GM19099 (cell line): Measurements from ENCODE around the gene PLAU.

Experiments used
- POLR2A ChIP-seq: IDR thresholded peaks from 3 replicates; pipeline ENCODE4 v1.6.1; 2011; ENCODE audit warnings: low read depth; ENCODE audit not compliant: insufficient read length; ENCODE audit errors: extremely low read depth

PLAU gene

DNA sequence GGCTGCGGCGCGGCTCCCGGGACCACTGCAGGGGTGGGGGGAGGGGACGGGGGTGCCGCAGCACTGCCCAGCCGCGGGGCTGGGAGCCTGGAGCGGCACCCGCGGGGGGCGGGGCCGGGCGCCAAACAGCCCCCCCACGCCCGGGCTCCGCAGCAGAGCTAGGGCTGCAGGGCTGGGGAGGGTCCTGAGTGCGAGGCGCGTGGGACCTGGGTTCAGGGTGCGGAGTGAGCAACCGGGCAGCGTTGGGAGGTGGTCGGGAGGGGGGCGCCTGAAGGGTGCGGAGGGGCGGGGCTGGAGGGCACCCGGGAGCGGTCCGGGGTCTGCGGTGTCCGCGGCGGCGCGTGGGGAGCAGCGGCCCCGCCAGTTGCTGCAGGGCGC, 37.1 kb upstream of the PLAU start:
- TF ChIP-seq POLR2A: no peak

DNA sequence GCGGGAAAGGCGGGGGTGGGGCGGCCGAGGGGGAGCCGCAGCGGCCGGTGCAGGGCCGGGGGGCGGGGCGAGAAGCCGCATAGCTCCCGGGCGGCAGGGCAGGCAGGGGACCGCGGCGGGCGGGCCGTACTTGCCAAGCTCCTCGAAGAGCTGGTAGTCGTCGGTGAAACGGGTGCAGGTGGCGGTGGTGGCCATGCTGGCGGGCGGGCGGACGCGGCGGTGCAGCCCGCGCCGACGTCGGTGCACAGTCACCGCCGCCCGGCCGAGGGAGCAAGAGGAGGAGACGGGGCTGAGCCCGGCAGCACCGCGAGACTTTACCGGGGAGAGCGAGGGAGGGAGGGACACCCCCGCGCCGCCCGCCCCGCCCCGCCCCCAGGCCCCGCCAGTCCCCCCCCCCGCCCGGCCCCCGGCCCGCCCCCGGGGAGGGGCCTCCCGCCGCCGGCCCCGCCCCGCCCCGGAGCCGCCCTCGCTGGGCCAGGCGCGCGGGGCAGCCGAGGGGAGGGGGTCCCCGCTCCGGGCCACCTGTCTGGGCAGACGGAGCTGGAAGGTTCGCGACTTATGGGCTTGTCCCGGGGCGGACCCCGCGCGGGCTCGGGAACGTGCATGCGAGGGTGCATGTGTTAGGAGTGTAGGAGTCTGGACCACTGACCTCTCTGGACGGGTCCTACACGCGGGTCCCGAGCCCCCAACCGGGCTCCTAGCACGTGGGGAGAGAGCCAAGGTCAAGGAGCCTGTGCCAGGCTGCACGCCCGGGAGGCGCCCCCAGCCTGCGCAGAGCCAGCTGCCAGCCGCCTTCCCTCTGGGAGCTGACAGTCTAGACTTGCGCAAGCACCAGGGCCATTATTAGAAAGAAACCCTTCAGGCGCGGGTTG, 36.4 kb upstream of the PLAU start, which contains the start of gene CAMK2G:
CAMK2G (minus strand) TSS at position 289 of the 872 bp plus-strand sequence; CDS start at position 195, 94 bp downstream.
- peak; percentile 63 for TF ChIP-seq POLR2A

DNA sequence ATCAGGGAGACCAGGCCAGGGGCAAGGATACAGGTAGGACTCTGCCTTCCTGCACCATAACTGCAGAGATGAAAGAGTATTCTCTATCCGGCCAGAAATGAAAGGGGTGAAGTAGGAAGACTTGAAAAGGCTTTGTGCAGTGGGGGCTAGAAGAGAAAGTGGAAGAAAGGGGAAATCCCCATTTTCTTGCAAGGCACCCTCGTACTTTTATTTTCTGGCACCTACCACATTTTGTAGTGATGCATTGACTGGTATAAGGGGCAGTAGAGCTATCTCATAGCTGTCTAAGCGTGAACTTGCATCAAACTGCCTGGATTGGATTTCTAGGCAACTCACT, 35.8 kb upstream of the PLAU start:
- no peak for TF ChIP-seq POLR2A

DNA sequence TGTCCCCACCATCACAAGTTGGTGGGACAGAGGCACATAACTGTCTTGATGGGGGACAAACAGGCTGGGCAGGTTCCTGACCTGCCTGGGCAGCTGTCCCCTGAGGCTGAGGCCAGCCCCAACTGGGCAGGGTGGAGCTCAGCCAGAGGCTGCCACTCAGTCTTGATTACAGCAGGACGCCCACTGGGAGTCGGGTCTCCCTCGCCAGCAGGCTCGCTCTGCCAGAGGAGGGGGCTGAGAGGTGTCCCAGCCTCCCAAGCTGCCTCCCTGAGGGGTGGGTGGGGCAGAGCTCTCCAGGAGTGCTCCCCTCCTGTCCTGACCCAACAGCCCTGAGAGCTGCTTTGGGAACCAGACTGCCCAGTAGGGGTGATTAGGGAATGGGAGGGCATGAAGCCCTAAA, 34.8 kb upstream of the PLAU start:
- no peak for TF ChIP-seq POLR2A

DNA sequence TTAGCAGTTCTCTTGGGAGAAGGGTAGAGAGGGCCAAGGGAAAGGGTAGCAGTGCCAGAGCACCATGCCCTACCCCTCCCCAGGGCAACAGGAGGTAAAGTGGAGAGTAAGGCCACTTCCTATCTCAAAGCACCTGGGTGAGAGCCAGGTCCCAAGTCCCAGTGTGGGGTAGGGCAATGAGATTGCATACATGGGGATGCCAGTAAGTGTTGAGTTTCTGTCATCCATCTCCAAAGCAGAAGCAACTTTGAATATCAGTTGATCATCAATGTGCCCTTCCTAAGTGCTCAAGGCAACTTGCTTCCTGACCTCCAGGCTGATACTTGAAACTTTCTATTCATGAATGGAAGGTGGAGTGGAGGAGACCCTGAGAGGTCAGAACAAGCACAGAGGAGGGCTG, 34.4 kb upstream of the PLAU start:
- TF ChIP-seq POLR2A: no peak

DNA sequence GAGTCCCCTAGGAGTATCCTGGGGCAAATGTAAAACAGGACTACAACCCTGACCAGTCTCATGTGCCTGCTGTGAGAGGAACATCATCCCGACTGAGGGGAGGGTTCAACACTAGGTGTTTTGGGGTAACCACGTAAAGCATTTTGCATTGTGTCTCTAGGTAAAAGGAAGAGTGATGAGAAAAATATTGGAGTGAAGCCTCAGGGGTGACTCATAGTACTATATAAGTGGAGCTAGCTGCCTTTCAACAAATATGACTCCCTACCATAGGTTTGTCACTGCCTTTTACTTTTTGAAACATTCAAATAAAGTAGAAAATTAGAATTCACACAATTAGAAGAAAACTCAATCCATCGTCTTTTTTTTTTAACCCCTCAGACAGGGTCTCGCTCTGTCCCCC, 34.0 kb upstream of the PLAU start:
- TF ChIP-seq POLR2A: no peak

DNA sequence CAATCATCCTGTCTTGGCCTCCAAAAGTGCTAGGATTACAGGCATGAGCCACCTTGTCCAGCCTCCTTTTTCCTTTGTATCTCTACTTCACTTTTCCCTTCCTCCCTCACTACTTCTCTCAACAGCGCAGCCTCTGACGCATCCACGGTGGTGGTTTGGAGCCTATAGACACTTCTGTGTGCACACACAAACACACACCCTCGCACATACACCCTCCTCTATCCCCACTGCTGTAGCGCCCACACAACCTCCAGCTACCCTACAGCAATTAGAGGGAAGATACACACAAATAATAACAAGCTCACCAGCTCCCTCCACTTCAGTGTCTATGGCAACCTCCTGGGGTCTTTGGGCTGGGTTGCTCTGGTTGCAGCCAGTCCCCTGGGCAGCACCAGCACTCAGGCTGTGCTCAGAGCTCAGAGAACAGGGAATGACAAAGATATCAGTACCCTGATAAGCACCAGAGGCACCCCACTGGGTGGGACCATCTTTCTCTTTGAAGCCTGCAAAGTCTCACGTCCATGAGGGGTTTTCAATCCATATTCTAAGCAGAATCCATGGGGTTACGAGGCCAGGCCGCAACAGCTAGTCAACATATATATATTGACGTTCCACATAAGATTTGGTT, 33.3 kb upstream of the PLAU start:
- no peak for TF ChIP-seq POLR2A

DNA sequence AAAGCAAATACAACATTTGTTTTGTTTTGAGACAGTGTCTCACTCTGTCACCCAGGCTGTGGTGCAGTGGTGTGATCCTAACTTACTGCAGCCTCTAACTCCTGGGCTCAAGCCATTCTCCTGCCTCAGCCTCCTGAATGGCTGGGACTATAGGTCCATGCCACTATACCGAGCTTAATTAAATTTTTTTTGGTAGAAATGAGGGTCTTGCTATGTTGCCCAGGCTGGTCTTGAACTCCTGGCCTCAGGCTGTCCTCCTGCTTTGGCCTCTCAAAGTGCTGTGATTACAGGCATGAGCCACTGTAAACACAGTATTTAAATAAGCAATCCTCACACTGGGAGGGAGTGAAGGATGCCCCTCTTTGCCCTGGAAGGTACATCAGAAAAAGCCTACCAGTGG, 32.6 kb upstream of the PLAU start:
- no peak for TF ChIP-seq POLR2A

DNA sequence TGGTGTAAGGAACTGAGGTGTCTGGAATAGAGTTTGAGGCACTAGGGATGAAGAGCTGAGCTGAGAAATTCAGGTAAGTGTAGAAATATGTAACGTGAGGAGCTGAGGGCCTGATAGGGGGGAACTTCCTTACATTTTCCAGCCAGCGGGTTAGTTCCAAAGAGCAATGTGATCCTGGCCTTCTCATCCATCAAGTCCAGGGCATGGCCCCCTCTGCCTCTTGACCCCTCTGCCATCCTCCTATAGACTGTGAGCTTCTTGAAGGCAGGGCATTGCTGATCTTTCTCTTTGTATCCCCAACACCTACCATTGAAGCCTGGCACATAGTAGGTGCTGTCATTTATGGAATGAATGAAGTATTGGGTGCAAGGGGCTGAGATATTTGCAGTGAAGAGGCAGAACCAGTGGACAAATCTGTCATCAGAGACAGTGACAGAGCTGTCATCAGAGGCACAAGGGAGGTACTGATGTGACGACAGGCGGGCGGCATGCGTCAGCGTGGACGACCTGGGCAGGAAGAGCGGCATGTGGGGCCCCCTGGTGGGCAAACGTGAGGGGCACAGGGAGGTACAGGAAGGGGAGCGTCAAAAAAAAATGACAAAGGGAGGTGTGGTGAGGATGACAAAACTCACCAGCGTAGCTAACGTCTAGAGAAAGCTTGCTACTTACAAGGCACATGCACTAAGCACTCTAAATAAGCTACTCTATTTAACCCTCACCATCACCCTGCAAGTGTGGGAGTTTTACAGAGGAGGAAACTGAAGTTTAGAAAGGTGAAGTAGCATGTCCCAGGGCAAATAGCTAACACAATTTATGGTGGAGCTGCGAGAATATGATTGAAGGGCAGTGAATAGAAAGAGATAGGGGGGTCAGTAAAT, 31.4 kb upstream of the PLAU start:
- no peak for TF ChIP-seq POLR2A

DNA sequence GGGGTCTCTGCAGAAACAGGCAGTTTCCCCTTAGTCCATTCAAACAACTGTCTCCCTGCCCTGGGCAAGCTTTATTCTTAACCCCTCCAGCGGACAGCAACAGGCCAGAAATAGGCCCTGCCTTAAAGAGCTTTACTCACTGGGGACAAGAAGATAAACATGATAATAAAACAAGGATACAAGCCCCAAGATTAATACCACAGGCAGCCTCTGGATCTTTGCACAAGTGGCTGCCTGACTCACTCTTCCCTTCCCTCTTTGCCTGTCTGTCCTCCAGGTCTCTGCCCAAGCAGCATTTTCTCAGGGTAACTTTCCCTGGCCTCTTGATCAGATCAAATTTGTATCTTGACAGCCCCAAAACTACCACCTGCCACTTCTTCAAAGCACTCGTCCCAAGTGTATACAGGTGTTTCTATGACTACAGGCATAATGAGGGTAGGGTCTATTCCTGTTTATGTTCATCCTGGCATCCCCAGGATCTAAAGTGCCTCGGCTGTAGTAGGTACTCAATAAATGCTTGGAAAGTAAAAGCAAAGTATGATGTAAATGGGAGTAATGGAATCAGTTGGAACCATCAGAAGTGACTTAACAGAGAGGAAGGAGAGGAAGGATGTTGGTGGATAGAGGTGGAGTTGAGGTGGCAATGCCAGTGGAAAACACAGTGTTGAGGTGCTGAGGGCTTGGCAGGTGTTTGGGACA, 29.6 kb upstream of the PLAU start:
- no peak for TF ChIP-seq POLR2A

DNA sequence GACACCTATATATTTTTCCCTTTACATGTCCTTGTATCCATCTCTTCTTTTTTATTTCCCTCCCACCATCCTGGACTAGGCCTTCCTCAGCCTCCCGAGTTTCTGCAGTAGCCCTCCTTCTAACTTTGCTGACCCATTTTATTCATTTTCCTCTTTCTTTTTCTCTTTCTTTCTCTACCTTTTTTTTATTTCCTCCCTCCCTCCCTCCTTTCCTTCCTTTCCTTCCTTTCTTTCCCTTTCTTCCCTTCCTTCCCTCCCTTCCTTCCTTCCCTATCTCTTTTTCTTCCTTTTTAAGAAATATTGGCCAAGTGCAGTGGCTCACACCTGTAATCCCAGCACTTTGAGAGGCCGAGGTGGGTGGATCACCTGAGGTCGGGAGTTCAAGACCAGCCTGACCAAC, 26.9 kb upstream of the PLAU start:
- no peak for TF ChIP-seq POLR2A

DNA sequence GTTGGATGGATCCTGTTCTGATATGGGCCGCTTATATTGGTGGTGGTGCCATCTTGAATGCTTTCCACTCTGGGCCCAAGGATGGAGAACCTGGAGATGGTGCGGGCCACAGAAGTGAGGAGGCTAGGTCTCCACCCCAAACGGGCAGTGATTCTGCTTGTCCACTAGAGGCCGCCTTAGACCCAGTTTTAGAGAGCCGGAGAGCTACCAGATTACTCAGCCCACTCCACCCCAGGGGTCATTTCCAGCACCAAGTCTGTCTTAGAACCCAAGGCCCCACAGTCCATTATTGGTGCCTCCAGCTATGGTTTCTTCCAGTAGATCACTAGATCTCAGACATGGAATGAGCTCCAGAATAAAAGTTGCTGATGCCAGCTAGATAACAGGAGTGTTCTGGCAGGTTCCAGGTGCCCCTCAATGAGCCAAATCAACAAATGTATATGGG, 24.8 kb upstream of the PLAU start:
- TF ChIP-seq POLR2A: no peak

DNA sequence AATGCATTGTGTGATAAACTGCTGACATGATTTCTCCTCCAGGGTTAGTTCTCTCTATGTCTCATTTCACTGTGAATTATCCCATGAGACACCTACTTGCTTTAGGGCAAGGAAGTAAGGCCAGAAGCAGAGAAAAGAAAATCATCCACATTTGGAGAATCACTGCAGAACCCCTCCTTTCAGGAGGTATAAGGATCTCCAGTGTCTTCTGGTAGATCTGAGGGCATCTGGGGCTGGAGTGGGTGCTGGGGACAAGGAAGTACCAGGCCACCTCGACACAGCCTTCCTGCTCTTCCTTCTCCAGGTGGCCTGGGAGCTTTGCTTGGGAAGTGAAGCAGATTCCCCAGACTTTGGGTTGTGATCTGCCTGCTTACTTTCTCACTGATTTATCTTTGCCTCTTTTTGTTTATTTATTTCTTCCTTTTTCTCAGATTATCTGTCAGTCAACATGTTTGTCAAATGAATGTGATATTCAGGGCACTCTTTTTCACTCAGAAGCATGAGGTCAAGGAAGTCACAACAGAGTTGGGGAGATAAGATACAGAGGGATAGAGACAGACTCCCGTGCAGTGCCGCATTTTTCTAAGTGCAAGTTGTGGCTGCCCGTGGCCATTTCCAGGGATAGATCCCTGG, 24.2 kb upstream of the PLAU start:
- no peak for TF ChIP-seq POLR2A

DNA sequence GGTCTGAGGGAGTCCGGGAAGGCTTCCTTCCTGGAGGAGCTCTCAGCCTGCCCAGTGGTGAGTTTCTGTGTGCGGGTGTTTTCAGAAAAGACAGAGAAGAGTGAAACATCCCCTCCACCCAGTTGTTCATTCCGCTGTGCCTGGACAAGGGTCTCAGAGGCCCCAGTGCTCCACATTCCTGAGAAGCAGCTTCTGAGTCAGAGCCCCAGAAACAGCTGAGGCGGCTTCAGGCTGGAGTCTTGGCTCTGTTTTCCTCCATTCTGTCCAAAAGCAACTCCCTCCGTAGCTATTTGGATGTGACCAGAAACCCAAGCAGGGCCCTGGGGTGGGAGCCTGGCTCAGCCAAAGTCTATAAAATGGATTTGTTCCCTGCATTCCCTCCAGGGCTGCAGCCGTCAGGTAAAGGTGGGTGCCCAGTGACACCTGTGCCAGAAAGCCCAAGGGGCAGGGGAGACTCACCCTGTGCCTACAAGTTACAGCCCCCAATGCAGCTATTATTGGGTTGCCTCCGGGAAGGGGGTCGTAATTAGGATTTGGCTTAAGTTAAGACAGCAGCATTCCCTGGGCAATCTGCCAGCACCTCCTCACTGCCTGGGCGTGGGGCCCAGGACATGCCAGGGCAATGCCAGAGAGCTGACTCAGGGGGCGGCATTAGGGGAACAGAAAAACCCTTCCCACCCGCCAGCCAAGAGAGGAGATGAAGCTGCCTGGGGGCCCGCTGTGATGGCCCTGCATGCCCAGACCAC, 23.5 kb upstream of the PLAU start:
- no peak for TF ChIP-seq POLR2A

DNA sequence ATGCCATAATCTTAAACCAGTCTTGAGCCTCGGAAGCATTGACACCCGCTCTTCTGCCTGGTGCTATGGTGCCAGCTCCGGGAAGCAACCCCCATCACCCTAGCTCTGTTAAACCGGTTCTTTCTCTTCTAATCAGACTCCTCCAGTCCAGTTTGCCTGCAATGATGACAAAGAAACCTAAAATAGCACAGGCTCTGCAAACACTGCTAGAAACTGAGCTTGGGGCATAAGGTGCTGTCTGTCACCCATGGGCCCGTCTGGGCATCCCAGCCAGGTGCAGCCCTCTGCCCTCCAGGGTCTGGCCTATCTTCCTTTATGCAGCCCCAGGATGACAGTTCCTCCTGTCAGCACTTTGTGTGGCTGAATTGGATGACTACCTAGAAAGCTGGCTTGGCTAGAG, 22.4 kb upstream of the PLAU start:
- no peak for TF ChIP-seq POLR2A
